Endodermal cell (in vitro differentiated cells): ENCODE data around the gene TMEM170B. TPM values are rescaled to one million over a fixed set of nuclear protein-coding genes. Genes with fewer than 3 reads are reported as not detected.
A peak's percentile ranks its signal among the peaks of the same experiment; 100 is the strongest.

Source experiments
- DNase-seq: peaks from one replicate; pipeline ENCODE4 v3.0.0-alpha.2; 2017
- H3K27ac ChIP-seq: 2 replicates; pipeline ENCODE4 v1.5.1; 2013; ENCODE audit warnings: mild to moderate bottlenecking, low read depth, low read length, moderate library complexity
- H3K27me3 ChIP-seq: 2 replicates; pipeline ENCODE4 v1.6.1; 2013; ENCODE audit warnings: mild to moderate bottlenecking, low read length, moderate library complexity; ENCODE audit not compliant: insufficient read depth, control insufficient read depth, poor library complexity, severe bottlenecking
- H3K36me3 ChIP-seq: 2 replicates; pipeline ENCODE4 v1.7.0; 2013; ENCODE audit warnings: mild to moderate bottlenecking, low read length, moderate library complexity; ENCODE audit not compliant: control insufficient read depth, insufficient read depth
- H3K4me1 ChIP-seq: one replicate; pipeline ENCODE4 v1.7.0; 2013; ENCODE audit warnings: low read length; ENCODE audit not compliant: control insufficient read depth, insufficient read depth
- H3K4me3 ChIP-seq: 2 replicates; pipeline ENCODE4 v1.5.1; 2013; ENCODE audit warnings: mild to moderate bottlenecking, low read length, moderate library complexity
- H3K9ac ChIP-seq: 2 replicates; pipeline ENCODE4 v1.6.1; 2013; ENCODE audit warnings: mild to moderate bottlenecking, low read length, moderate library complexity; ENCODE audit not compliant: poor library complexity, severe bottlenecking; ENCODE audit errors: extremely low read depth
- H3K9me3 ChIP-seq: 2 replicates; pipeline ENCODE4 v1.6.1; 2013; ENCODE audit warnings: mild to moderate bottlenecking, low read length, moderate library complexity; ENCODE audit not compliant: control insufficient read depth
- H3K27ac Mint-ChIP-seq: 2 replicates; pipeline ENCODE4 v1.8.0; 2020; ENCODE audit warnings: mixed read lengths
- H3K27me3 Mint-ChIP-seq: 2 replicates; pipeline ENCODE4 v1.8.0; 2021; ENCODE audit warnings: mild to moderate bottlenecking, mixed read lengths; ENCODE audit not compliant: insufficient read depth
- H3K36me3 Mint-ChIP-seq: 2 replicates; pipeline ENCODE4 v1.8.0; 2020; ENCODE audit warnings: low read depth, mixed read lengths
- H3K4me1 Mint-ChIP-seq: 2 replicates; pipeline ENCODE4 v1.8.0; 2020; ENCODE audit warnings: mixed read lengths
- H3K4me3 Mint-ChIP-seq: 2 replicates; pipeline ENCODE4 v1.8.0; 2020; ENCODE audit warnings: mild to moderate bottlenecking, moderate library complexity, mixed read lengths
- H3K9me3 Mint-ChIP-seq: 2 replicates; pipeline ENCODE4 v1.8.0; 2020; ENCODE audit warnings: mild to moderate bottlenecking, mixed read lengths
- WGBS, 2 experiments: methylation state at CpG; one replicate each; pipeline versions ENCODE4 v1.1.5 to v1.1.7; 2013; ENCODE audit warnings: missing lambda C conversion rate in 2 of 2, mixed read lengths in 1 of 2; ENCODE audit not compliant: insufficient coverage in 1 of 2, insufficient read length in 1 of 2; 5-methylcytosine and 5-hydroxymethylcytosine counted together
- total RNA-seq, 2 donors: library from RNA; stranded (reverse); fragmentation: NEBNext Ultra II Directional in 1 of 2; extraction: Animal tissue kit (Norgen Biotek cat#: 25700) in 1 of 2; gene quantifications; 2 replicates in 1 of 2; 3 replicates in 1 of 2; pipeline ENCODE4 v1.2.1, GENCODE V29; 2021
- TF ChIP-seq, protein P1 (sequence below): fragments of 200-600 bp; sonication (generic); conservative IDR thresholded peaks from 2 replicates; pipeline ENCODE4 v1.5.0; 2021; ENCODE audit warnings: antibody characterized with exemption, mild to moderate bottlenecking

The TMEM170B gene
- total RNA-seq, 2 donors from 2014 or later = 2.3 to 5.3 TPM

DNA sequence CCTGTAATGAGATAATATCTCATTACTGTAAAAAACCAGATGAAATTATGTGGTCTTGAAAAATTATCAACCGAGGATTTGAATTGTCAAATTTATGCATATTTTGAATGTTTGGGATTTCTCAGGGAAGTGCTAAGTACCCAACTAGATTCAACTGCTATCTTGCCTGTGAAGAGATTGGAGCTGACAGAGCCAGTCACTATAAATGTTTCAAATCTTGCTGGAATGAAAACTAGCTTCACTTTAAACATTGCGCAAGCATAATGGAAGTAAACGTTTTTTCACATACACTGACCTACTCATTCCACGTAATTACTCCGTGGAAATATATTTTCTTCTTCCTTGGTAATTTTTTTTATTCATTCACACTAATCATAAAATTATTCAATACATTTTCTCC lies 46.7 kb downstream of the TMEM170B start:
- no peak overlapping the region for H3K27ac ChIP-seq
- Mint-ChIP-seq H3K27me3 (no peaks in the 10 kb centered on the region), H3K36me3 (no peaks in the 10 kb centered on the region), H3K4me3 (no peak overlapping the region), H3K9me3 (no peaks in the 10 kb centered on the region), H3K4me1 (peaks cover 3% of the 10 kb centered on the region), H3K27ac (no peak overlapping the region)
- no peaks in the 10 kb centered on the region for H3K4me1 ChIP-seq
- WGBS, 2 experiments = 78 to 81% methylated on average over 4 to 5 of the region's 5 CpGs
- H3K9ac ChIP-seq = no peak overlapping the region
- H3K27me3 ChIP-seq = no peaks in the 10 kb centered on the region
- H3K4me3 ChIP-seq = no peak overlapping the region
- H3K36me3 ChIP-seq = no peaks in the 10 kb centered on the region
- TF ChIP-seq, protein P1, sequence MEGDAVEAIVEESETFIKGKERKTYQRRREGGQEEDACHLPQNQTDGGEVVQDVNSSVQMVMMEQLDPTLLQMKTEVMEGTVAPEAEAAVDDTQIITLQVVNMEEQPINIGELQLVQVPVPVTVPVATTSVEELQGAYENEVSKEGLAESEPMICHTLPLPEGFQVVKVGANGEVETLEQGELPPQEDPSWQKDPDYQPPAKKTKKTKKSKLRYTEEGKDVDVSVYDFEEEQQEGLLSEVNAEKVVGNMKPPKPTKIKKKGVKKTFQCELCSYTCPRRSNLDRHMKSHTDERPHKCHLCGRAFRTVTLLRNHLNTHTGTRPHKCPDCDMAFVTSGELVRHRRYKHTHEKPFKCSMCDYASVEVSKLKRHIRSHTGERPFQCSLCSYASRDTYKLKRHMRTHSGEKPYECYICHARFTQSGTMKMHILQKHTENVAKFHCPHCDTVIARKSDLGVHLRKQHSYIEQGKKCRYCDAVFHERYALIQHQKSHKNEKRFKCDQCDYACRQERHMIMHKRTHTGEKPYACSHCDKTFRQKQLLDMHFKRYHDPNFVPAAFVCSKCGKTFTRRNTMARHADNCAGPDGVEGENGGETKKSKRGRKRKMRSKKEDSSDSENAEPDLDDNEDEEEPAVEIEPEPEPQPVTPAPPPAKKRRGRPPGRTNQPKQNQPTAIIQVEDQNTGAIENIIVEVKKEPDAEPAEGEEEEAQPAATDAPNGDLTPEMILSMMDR = no peak
- H3K9me3 ChIP-seq = no peaks in the 10 kb centered on the region
- no peak for DNase-seq

DNA sequence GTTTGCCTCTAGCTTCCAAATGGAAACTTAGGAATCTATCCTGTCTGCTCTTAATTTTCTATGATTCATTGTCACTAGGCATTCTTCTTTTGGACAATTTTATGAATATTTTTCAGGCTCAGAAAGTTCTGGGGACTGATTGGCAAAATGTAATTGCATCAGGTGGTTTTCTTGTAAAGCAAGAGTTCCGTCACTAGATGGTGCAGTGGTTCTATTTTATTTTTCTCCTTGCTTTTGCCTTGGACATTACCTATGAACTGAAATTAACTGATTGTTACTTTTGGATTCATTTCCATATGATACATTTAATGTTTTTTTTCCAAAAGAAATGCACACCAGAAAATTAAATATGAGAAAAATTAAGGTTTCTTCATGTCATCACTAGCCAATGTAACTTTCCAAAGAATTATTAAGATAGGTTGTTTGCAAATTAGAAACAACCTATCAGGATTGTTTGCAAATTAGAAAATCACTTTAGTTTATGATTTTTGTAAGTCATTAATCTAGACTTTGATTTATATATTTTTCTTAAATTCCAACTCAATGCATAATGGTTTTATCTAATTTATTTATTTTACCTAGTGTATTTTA lies 48.0 kb downstream of the TMEM170B start:
- Mint-ChIP-seq H3K4me3 (no peak overlapping the region), H3K36me3 (no peaks in the 10 kb centered on the region), H3K4me1 (peaks cover 3% of the 10 kb centered on the region), H3K27ac (no peak overlapping the region), H3K27me3 (no peaks in the 10 kb centered on the region), H3K9me3 (peaks cover under 1% of the 10 kb centered on the region)
- TF ChIP-seq, protein P1 = peak; percentile 85
- H3K4me3 ChIP-seq = no peak overlapping the region
- H3K9me3 ChIP-seq = peaks cover under 1% of the 10 kb centered on the region
- H3K9ac ChIP-seq = no peak overlapping the region
- H3K27me3 ChIP-seq = no peaks in the 10 kb centered on the region
- no peaks in the 10 kb centered on the region for H3K4me1 ChIP-seq
- DNase-seq = no peak
- H3K36me3 ChIP-seq = no peaks in the 10 kb centered on the region
- 0% methylated on average over 1 of the region's 1 CpG for WGBS, 2 experiments
- H3K27ac ChIP-seq = no peak overlapping the region

DNA sequence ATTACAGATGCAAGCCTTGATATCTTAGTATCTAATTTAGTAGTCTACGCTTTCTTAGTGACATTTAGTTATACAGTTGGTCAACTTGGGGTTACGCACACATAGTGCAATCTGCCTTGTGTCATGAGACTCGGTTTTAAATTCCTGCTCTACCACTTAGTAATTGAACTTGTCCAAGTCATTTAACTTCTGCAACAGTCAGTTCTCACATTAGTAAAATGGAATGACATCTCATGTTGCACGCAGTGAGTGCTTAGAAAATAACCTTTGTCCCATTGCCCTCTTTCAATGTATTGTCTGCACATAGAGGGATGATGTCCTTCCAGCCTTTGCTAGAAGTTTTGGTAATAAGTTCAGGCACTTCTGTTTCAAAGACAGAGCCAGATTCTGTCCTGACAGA lies 48.6 kb downstream of the TMEM170B start:
- H3K4me1 ChIP-seq = no peaks in the 10 kb centered on the region
- peaks cover 4% of the 10 kb centered on the region for H3K9me3 ChIP-seq
- H3K27me3 ChIP-seq = no peaks in the 10 kb centered on the region
- no peak overlapping the region for H3K9ac ChIP-seq
- Mint-ChIP-seq H3K4me3 (no peak overlapping the region), H3K9me3 (peaks cover 4% of the 10 kb centered on the region), H3K27ac (no peak overlapping the region), H3K4me1 (peaks cover 3% of the 10 kb centered on the region), H3K27me3 (no peaks in the 10 kb centered on the region), H3K36me3 (no peaks in the 10 kb centered on the region)
- TF ChIP-seq, protein P1 = no peak
- H3K27ac ChIP-seq = peak overlapping the region; percentile 3
- DNase-seq = no peak
- WGBS, 2 experiments = 82 to 84% methylated on average over 4 of the region's 4 CpGs
- no peak overlapping the region for H3K4me3 ChIP-seq
- H3K36me3 ChIP-seq = no peaks in the 10 kb centered on the region
